ENCODE data around the gene TMEM238L.

Gene TMEM238L

GRCh38 chr17:10802496-10803284 is 1.2 kb downstream of the TMEM238L start:
- no peak overlapping the region for H3K27ac ChIP-seq (ENCODE audit: low read depth, low read length, poor library complexity, severe bottlenecking)
- H2AFZ ChIP-seq (ENCODE audit: low read length), result no peak overlapping the region
- no peaks in the 10 kb centered on the region for H3K79me2 ChIP-seq (ENCODE audit: insufficient read depth, low read length)
- no peaks in the 10 kb centered on the region for H3K9me3 ChIP-seq (ENCODE audit: low read length)
- no peak overlapping the region for H3K4me3 ChIP-seq (ENCODE audit: low read depth, low read length, poor library complexity, severe bottlenecking)
- no peak for TF ChIP-seq EZH2 (IDR thresholded peaks at IDR 0.05; ENCODE audit: borderline replicate concordance, low read length)
- TF ChIP-seq, protein P1, sequence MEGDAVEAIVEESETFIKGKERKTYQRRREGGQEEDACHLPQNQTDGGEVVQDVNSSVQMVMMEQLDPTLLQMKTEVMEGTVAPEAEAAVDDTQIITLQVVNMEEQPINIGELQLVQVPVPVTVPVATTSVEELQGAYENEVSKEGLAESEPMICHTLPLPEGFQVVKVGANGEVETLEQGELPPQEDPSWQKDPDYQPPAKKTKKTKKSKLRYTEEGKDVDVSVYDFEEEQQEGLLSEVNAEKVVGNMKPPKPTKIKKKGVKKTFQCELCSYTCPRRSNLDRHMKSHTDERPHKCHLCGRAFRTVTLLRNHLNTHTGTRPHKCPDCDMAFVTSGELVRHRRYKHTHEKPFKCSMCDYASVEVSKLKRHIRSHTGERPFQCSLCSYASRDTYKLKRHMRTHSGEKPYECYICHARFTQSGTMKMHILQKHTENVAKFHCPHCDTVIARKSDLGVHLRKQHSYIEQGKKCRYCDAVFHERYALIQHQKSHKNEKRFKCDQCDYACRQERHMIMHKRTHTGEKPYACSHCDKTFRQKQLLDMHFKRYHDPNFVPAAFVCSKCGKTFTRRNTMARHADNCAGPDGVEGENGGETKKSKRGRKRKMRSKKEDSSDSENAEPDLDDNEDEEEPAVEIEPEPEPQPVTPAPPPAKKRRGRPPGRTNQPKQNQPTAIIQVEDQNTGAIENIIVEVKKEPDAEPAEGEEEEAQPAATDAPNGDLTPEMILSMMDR (IDR thresholded peaks at IDR 0.05; ENCODE audit: low read length), result no peak
- H3K4me2 ChIP-seq (ENCODE audit: low read length), result no peak overlapping the region
- no peaks in the 10 kb centered on the region for H4K20me1 ChIP-seq (ENCODE audit: insufficient read depth, low read length)
- H3K4me1 ChIP-seq (ENCODE audit: insufficient read depth, low read length, severe bottlenecking), result no peaks in the 10 kb centered on the region
- no peaks in the 10 kb centered on the region for H3K9me2 ChIP-seq (ENCODE audit: low read depth, low read length)
- H3F3A ChIP-seq (ENCODE audit: insufficient read depth, low read length), result no peaks in the 10 kb centered on the region
- no peak overlapping the region for H3K9ac ChIP-seq (ENCODE audit: low read length)
- H3K27me3 ChIP-seq (ENCODE audit: insufficient read depth, low read length), result no peaks in the 10 kb centered on the region
- H3K36me3 ChIP-seq (ENCODE audit: insufficient read depth, low read length), result no peaks in the 10 kb centered on the region

GRCh38 chr17:10799407-10799806 is 4.5 kb downstream of the TMEM238L start:
- Histone ChIP-seq H3K79me2 (ENCODE audit: insufficient read depth, low read length) (no peaks in the 10 kb centered on the region), H4K20me1 (ENCODE audit: insufficient read depth, low read length) (no peaks in the 10 kb centered on the region), H3K9ac (ENCODE audit: low read length) (no peak overlapping the region), H3K27ac (ENCODE audit: low read depth, low read length, poor library complexity, severe bottlenecking) (no peak overlapping the region), H3K4me2 (ENCODE audit: low read length) (no peak overlapping the region), H3K4me1 (ENCODE audit: insufficient read depth, low read length, severe bottlenecking) (no peaks in the 10 kb centered on the region), H3K4me3 (ENCODE audit: low read depth, low read length, poor library complexity, severe bottlenecking) (no peak overlapping the region), H3K27me3 (ENCODE audit: insufficient read depth, low read length) (no peaks in the 10 kb centered on the region), H2AFZ (ENCODE audit: low read length) (no peak overlapping the region), H3F3A (ENCODE audit: insufficient read depth, low read length) (no peaks in the 10 kb centered on the region), H3K9me2 (ENCODE audit: low read depth, low read length) (no peaks in the 10 kb centered on the region), H3K36me3 (ENCODE audit: insufficient read depth, low read length) (no peaks in the 10 kb centered on the region), H3K9me3 (ENCODE audit: low read length) (no peaks in the 10 kb centered on the region)
- no peak for TF ChIP-seq EZH2 (IDR thresholded peaks at IDR 0.05; ENCODE audit: borderline replicate concordance, low read length)
- TF ChIP-seq, protein P1 (IDR thresholded peaks at IDR 0.05; ENCODE audit: low read length), result no peak

DNA sequence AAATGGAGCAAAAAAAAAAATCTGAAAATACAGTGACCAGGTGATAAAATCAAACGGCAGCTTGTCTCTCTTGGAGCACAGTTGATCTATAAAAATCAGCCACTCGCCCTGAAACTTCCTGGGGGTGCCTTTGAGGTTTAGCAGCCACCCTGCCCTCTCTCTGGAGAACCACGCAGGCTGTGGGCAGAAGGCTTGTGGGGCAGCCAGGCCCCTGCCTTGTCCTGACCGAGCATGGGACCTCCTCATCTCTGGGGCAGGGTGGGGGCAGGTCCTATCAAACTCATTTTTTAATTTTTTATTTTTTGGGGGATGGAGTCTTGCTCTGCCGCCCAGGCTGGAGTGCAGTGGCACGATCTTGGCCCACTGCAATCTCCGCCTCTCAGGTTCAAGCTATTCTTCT is 5.0 kb downstream of the TMEM238L start:
- Histone ChIP-seq H3K4me3 (ENCODE audit: low read depth, low read length, poor library complexity, severe bottlenecking) (no peak overlapping the region), H3K79me2 (ENCODE audit: insufficient read depth, low read length) (no peaks in the 10 kb centered on the region), H3K4me2 (ENCODE audit: low read length) (no peak overlapping the region), H3K9me2 (ENCODE audit: low read depth, low read length) (no peaks in the 10 kb centered on the region), H2AFZ (ENCODE audit: low read length) (no peak overlapping the region), H3K9me3 (ENCODE audit: low read length) (no peaks in the 10 kb centered on the region), H3K4me1 (ENCODE audit: insufficient read depth, low read length, severe bottlenecking) (no peaks in the 10 kb centered on the region), H3K27ac (ENCODE audit: low read depth, low read length, poor library complexity, severe bottlenecking) (no peak overlapping the region), H3K9ac (ENCODE audit: low read length) (no peak overlapping the region), H3F3A (ENCODE audit: insufficient read depth, low read length) (no peaks in the 10 kb centered on the region), H4K20me1 (ENCODE audit: insufficient read depth, low read length) (no peaks in the 10 kb centered on the region), H3K36me3 (ENCODE audit: insufficient read depth, low read length) (no peaks in the 10 kb centered on the region), H3K27me3 (ENCODE audit: insufficient read depth, low read length) (no peaks in the 10 kb centered on the region)
- TF ChIP-seq, protein P1 (IDR thresholded peaks at IDR 0.05; ENCODE audit: low read length), result no peak
- no peak for TF ChIP-seq EZH2 (IDR thresholded peaks at IDR 0.05; ENCODE audit: borderline replicate concordance, low read length)
